Activated CD8-positive, alpha-beta T cell treated with anti-CD3 and anti-CD28 coated beads for 36 hours (primary cell): ENCODE measurements around the gene TRIO. TPM values are rescaled to one million over a fixed set of nuclear protein-coding genes. Genes with fewer than 3 reads are reported as not detected.

Experiments used
- ATAC-seq: fragments of 200-7000 bp; cut with Tn5 transposase; one replicate; pipeline ENCODE4 v1.10.0; 2021; ENCODE audit warnings: mild to moderate bottlenecking, moderate library complexity
- CTCF ChIA-PET: fragments of 350-600 bp; sonication (Branson Sonifier 250); formaldehyde crosslinking; loops from one replicate; lab custom pipeline; 2021; ENCODE audit warnings: antibody characterized with exemption; lab: Charles Lee
- POLR2A ChIA-PET: fragments of 350-600 bp; sonication (Branson Sonifier 250); formaldehyde crosslinking; loops from one replicate; lab custom pipeline; 2021; ENCODE audit warnings: antibody characterized with exemption; lab: Charles Lee
- DNase-seq: peaks from one replicate; pipeline ENCODE4 v3.0.0-alpha.2; 2020
- H3K27ac Mint-ChIP-seq: one replicate; pipeline ENCODE4 v1.8.0; 2021; ENCODE audit warnings: mild to moderate bottlenecking, mixed read lengths
- H3K27me3 Mint-ChIP-seq: one replicate; pipeline ENCODE4 v1.8.0; 2021; ENCODE audit warnings: mixed read lengths
- H3K36me3 Mint-ChIP-seq: one replicate; pipeline ENCODE4 v1.8.0; 2021; ENCODE audit warnings: low read depth, mixed read lengths
- H3K4me1 Mint-ChIP-seq: one replicate; pipeline ENCODE4 v1.8.0; 2021; ENCODE audit warnings: low read depth, mixed read lengths
- H3K4me3 Mint-ChIP-seq: one replicate; pipeline ENCODE4 v1.8.0; 2021; ENCODE audit warnings: mild to moderate bottlenecking, moderate library complexity, mixed read lengths
- H3K9me3 Mint-ChIP-seq: one replicate; pipeline ENCODE4 v1.8.0; 2021; ENCODE audit warnings: mixed read lengths
- CTCF ChIP-seq: fragments of 200-600 bp; IDR thresholded peaks from one replicate; pipeline ENCODE4 v1.8.0; 2022; ENCODE audit warnings: antibody characterized with exemption, mild to moderate bottlenecking
- intact Hi-C: fragments of 100-400 bp; cut with micrococcal nuclease; formaldehyde crosslinking; loops from one replicate; pipeline ENCODE4 v1.10.0; 2022
- total RNA-seq, 2 experiments: library from RNA; stranded (reverse); gene quantifications; one replicate each; pipeline ENCODE4 v1.2.3, GENCODE V29; 2021

TRIO gene
- total RNA-seq, 2 experiments from 2014 or later = 11.4 to 11.5 TPM

- ChIA-PET POLR2A (interaction anchor here (0.7 kb wide), 1 partner anchor 132 kb away, joined by 4 read pairs; no protein-coding TSS in a partner anchor), CTCF (interaction anchor here (1.1 to 5.7 kb wide), 4 partner anchors 11 to 294 kb away, joined by 3 to 50 read pairs (median 14); no protein-coding TSS in a partner anchor)
- intact Hi-C loops = no loop called here
- DNase-seq (no peak), ATAC-seq (no peak)
- Mint-ChIP-seq H3K9me3 (no peaks in the 10 kb centered on the region), H3K36me3 (no peaks in the 10 kb centered on the region), H3K4me1 (no peaks in the 10 kb centered on the region), H3K27me3 (peaks cover 1% of the 10 kb centered on the region), H3K4me3 (no peak overlapping the region), H3K27ac (no peak overlapping the region)
- no peak for TF ChIP-seq CTCF
Observed at GRCh38 chr5:14353726-14354474, 210.8 kb downstream of the TRIO start.

GRCh38 chr5:14355391-14355790 lies 212.2 kb downstream of the TRIO start:
- POLR2A ChIA-PET = no interaction called here
- H3K9me3 Mint-ChIP-seq = no peaks in the 10 kb centered on the region

GRCh38 chr5:14356305-14356704 lies 213.2 kb downstream of the TRIO start:
- no peaks in the 10 kb centered on the region for H3K9me3 Mint-ChIP-seq
- no peak for ATAC-seq
- DNase-seq = no peak
- H3K4me1 Mint-ChIP-seq = no peaks in the 10 kb centered on the region
- POLR2A ChIA-PET = interaction anchor here (0.7 kb wide), 1 partner anchor 267 kb away, joined by 3 read pairs; no protein-coding TSS in a partner anchor
- no peaks in the 10 kb centered on the region for H3K36me3 Mint-ChIP-seq
- H3K27ac Mint-ChIP-seq = no peak overlapping the region
- H3K27me3 Mint-ChIP-seq = peaks cover 1% of the 10 kb centered on the region
- no peak for TF ChIP-seq CTCF
- intact Hi-C loops = no loop called here
- CTCF ChIA-PET = interaction anchor here (0.8 to 5.7 kb wide), 5 partner anchors 9 to 647 kb away, joined by 3 to 50 read pairs (median 3); no protein-coding TSS in a partner anchor
- H3K4me3 Mint-ChIP-seq = no peak overlapping the region

More at GRCh38 chr5:14355391-14355790, 212.2 kb downstream of the TRIO start:
- H3K27me3 Mint-ChIP-seq = peaks cover 1% of the 10 kb centered on the region
- ATAC-seq (no peak), DNase-seq (no peak)
- H3K4me1 Mint-ChIP-seq = no peaks in the 10 kb centered on the region
- CTCF ChIA-PET = interaction anchor here (1.0 to 5.7 kb wide), 4 partner anchors 10 to 293 kb away, joined by 3 to 50 read pairs (median 12); no protein-coding TSS in a partner anchor
- H3K27ac Mint-ChIP-seq = no peak overlapping the region
- intact Hi-C loops = no loop called here
- no peaks in the 10 kb centered on the region for H3K36me3 Mint-ChIP-seq
- no peak for TF ChIP-seq CTCF
- no peak overlapping the region for H3K4me3 Mint-ChIP-seq

GRCh38 chr5:14357441-14357840 lies 214.3 kb downstream of the TRIO start:
- no peak for ATAC-seq
- no peak for TF ChIP-seq CTCF
- Mint-ChIP-seq H3K36me3 (no peaks in the 10 kb centered on the region), H3K27ac (no peak overlapping the region), H3K4me3 (no peak overlapping the region), H3K9me3 (no peaks in the 10 kb centered on the region), H3K4me1 (no peaks in the 10 kb centered on the region), H3K27me3 (peaks cover 1% of the 10 kb centered on the region)
- CTCF ChIA-PET = interaction anchor here (1.4 to 5.7 kb wide), 3 partner anchors 8 to 291 kb away, joined by 3 to 50 read pairs (median 21); no protein-coding TSS in a partner anchor
- POLR2A ChIA-PET = no interaction called here
- intact Hi-C loops = no loop called here
- no peak for DNase-seq

DNA sequence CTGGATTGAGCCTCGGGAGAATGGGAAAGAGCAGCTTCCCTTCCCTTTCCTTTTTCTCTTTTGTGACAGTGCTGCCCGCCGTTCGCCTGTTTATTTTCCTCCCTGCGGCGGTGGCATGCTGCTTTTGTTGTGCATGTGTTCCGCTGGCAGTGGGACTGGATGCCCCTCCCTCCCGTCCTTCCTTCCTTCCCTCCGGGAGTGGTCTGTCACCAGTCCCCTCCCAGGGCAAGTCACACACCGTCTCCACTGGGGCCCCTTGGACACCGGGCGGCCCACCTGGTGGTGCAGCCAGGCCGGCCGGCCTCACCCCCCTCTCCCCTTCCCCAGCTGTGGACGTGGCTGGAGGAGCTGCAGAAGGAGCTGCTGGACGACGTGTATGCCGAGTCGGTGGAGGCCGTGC lies 214.7 kb downstream of the TRIO start:
- ChIA-PET POLR2A (no interaction called here), CTCF (interaction anchor here (4.1 to 5.7 kb wide), 2 partner anchors 7 to 291 kb away, joined by 21 to 50 read pairs; no protein-coding TSS in a partner anchor)
- ATAC-seq (no peak), DNase-seq (no peak)
- no peaks in the 10 kb centered on the region for H3K9me3 Mint-ChIP-seq
- no peaks in the 10 kb centered on the region for H3K36me3 Mint-ChIP-seq
- no peak for TF ChIP-seq CTCF
- H3K4me3 Mint-ChIP-seq = no peak overlapping the region
- H3K4me1 Mint-ChIP-seq = no peaks in the 10 kb centered on the region
- no peak overlapping the region for H3K27ac Mint-ChIP-seq
- intact Hi-C loops = no loop called here
- H3K27me3 Mint-ChIP-seq = peaks cover 1% of the 10 kb centered on the region
